PFSK-1 (cell line): ENCODE data around the gene ZNHIT1.

Experiments
- TAF1 ChIP-seq: IDR thresholded peaks from 2 replicates; pipeline ENCODE4 v1.6.1; 2012; ENCODE audit warnings: low read length, control low read depth, borderline replicate concordance; ENCODE audit not compliant: insufficient read depth
- TF ChIP-seq, protein P1 (sequence below), 2 experiments: IDR thresholded peaks; 2 replicates each; pipeline versions ENCODE4 v1.6.1 to v1.8.0; 2011 to 2012; ENCODE audit warnings: low read depth in 2 of 2, low read length in 2 of 2, control low read depth in 1 of 2, inconsistent platforms in 1 of 2, mild to moderate bottlenecking in 1 of 2, moderate library complexity in 1 of 2; ENCODE audit not compliant: insufficient read depth in 1 of 2

DNA sequence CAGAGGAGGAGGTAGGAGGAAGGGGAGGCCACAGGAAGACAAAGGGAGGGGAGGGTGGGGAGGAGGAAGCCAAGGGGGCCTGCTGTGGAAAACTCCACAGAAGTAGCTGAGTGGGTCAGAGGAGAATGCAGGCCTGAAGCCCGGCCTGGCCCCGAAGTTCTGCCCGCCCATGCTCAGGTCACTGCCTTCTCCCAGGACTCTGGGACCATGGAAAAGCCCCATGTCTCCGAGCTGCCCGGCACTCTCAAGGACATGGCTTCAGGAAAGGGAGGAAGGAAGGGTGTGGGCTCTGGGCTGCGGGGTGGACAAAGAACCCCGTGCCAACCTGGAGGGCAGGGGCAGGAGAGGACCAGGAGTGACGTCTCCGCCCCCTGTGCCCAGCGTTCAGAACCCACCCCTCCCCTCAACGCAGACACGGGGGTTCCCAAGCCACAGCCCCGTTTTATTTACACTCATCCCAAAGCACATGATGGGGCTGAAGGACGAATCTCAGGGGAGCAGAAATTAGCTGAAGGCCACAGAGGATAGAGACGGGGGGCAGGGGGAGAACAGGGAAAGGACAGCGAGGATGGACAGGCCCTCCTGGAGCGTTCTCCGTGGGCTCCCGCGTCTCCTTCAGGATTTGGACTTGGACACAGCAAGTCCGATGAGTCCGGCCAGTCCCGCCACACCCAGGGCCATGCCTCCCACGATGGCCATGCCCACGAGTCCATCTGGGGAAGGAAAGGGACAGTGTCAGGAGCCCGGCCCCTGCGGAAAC lies 21.4 kb downstream of the ZNHIT1 start:
- TF ChIP-seq, protein P1, sequence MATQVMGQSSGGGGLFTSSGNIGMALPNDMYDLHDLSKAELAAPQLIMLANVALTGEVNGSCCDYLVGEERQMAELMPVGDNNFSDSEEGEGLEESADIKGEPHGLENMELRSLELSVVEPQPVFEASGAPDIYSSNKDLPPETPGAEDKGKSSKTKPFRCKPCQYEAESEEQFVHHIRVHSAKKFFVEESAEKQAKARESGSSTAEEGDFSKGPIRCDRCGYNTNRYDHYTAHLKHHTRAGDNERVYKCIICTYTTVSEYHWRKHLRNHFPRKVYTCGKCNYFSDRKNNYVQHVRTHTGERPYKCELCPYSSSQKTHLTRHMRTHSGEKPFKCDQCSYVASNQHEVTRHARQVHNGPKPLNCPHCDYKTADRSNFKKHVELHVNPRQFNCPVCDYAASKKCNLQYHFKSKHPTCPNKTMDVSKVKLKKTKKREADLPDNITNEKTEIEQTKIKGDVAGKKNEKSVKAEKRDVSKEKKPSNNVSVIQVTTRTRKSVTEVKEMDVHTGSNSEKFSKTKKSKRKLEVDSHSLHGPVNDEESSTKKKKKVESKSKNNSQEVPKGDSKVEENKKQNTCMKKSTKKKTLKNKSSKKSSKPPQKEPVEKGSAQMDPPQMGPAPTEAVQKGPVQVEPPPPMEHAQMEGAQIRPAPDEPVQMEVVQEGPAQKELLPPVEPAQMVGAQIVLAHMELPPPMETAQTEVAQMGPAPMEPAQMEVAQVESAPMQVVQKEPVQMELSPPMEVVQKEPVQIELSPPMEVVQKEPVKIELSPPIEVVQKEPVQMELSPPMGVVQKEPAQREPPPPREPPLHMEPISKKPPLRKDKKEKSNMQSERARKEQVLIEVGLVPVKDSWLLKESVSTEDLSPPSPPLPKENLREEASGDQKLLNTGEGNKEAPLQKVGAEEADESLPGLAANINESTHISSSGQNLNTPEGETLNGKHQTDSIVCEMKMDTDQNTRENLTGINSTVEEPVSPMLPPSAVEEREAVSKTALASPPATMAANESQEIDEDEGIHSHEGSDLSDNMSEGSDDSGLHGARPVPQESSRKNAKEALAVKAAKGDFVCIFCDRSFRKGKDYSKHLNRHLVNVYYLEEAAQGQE (IDR thresholded peaks at IDR 0.05; ENCODE audit: insufficient read depth in 1 of 2, low read depth in 2 of 2, low read length in 2 of 2) = no peak
- TF ChIP-seq TAF1 = no peak
